A673 (cell line): ENCODE data around the gene SH3RF3.

ENCODE experiments used
- CTCF ChIP-seq: fragments of 300-800, 200-600 bp; sonication (generic); conservative IDR thresholded peaks from 2 replicates; pipeline ENCODE4 v1.5.1; 2017; ENCODE audit warnings: low read depth, mild to moderate bottlenecking, antibody characterized with exemption, low read length, moderate library complexity, mixed read lengths
- EZH2 ChIP-seq: fragments of 200-600 bp; sonication (generic); IDR thresholded peaks from 2 replicates; pipeline ENCODE4 v1.6.1; 2017; ENCODE audit warnings: borderline replicate concordance, low read depth, mild to moderate bottlenecking, mixed read lengths, antibody characterized with exemption, low read length; ENCODE audit not compliant: poor library complexity, severe bottlenecking

- no peak for TF ChIP-seq CTCF
- no peak for TF ChIP-seq EZH2
Measured at GRCh38 chr2:109109342-109109741, 19.7 kb upstream of the SH3RF3 start.
